Transverse colon (tissue), 3 donors: ENCODE measurements around the gene COL19A1.

Experiments
- EP300 ChIP-seq: sonication (generic); formaldehyde crosslinking; IDR thresholded peaks from one replicate; pipeline ENCODE4 v1.6.1; 2017; ENCODE audit warnings: antibody characterized with exemption, low read depth
- POLR2A ChIP-seq: fragments of 450-650 bp; IDR thresholded peaks from one replicate; pipeline ENCODE4 v1.6.1; 2016; ENCODE audit warnings: antibody characterized with exemption, mild to moderate bottlenecking, moderate library complexity
- TF ChIP-seq, protein P1 (sequence below), 5 experiments: fragments of 200-600 bp in 3 of 5; fragments of 450-650 bp in 2 of 5; sonication (generic) in 3 of 5; IDR thresholded peaks; 1 replicate in 2 of 5; 2 replicates in 3 of 5; pipeline ENCODE4 v1.5.1; 2016 to 2017; ENCODE audit warnings: antibody characterized with exemption in 5 of 5, inconsistent platforms in 3 of 5, mild to moderate bottlenecking in 2 of 5, moderate library complexity in 1 of 5

DNA sequence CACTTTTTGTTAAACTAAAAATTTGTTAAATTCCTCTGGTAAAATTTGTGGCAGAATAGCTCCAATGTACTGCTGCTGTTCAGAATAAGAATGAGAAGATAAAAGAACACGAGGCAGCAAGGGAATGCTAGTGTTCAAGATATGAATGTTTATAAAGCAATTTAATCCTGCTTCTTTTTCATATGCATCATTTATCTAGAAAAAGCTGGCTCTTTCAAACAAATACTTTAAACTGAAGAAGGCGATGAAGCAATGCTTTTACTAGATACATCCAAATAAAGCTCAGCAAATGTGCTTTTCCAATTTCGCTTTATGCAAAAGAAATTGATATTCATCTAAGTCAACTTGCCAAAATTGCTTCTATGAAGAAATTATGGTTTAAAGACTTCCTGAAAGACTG lies 370.0 kb downstream of the COL19A1 start:
- TF ChIP-seq, protein P1, sequence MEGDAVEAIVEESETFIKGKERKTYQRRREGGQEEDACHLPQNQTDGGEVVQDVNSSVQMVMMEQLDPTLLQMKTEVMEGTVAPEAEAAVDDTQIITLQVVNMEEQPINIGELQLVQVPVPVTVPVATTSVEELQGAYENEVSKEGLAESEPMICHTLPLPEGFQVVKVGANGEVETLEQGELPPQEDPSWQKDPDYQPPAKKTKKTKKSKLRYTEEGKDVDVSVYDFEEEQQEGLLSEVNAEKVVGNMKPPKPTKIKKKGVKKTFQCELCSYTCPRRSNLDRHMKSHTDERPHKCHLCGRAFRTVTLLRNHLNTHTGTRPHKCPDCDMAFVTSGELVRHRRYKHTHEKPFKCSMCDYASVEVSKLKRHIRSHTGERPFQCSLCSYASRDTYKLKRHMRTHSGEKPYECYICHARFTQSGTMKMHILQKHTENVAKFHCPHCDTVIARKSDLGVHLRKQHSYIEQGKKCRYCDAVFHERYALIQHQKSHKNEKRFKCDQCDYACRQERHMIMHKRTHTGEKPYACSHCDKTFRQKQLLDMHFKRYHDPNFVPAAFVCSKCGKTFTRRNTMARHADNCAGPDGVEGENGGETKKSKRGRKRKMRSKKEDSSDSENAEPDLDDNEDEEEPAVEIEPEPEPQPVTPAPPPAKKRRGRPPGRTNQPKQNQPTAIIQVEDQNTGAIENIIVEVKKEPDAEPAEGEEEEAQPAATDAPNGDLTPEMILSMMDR (IDR thresholded peaks at IDR 0.05), result no peak
- no peak for TF ChIP-seq POLR2A
- TF ChIP-seq EP300, result no peak
